ENCODE results near the gene NKX2-4.
"Not testable (repeated sequence)": the region's sequence is repeated elsewhere in the genome, so short reads cannot be mapped to it uniquely, and the experiment has no call there.

NKX2-4 gene

DNA sequence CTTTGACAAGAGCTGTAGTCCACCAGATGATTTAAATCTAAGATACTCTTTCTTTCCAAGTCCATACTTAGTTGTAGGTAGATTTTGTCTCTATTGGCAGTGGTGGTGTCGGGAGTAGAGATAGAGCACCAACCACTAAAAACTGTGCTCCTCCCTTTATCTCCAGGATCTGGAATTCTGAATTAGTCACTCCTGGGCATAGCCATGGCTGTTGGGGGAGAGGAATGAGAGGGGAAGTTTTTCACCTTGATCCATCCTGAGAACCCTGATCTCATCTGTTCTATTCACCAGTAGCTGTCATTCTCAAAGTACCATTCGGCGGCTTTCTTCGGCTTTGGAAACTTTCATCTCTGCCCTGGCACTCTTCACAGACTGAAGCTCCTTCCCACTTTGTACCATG lies 35.6 kb upstream of the NKX2-4 start:
- H3K4me3 ChIP-seq (ENCODE audit: low read depth, low read length) = no peak overlapping the region

DNA sequence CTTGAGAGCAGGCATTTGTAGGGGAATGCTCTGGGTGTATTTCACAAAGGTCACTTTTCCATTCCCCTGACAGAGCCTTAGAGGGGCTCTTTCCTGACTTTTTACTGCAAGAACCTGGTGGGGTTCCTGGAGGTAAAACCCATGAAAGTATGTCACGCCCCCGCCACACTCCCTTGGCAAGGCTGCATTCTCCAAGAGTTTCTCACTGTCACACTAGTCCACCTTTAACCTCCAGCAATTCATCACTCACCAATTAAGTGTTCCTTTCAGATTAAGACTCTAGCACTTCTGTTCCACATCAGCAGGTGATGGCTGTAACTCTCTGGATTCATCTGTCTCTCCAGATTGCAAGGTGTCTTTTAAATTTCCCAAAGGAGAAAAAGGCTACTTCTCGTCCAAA lies 32.7 kb upstream of the NKX2-4 start:
- no peak for DNase-seq (ENCODE audit: low read depth)
- no peak overlapping the region for H3K4me3 ChIP-seq (ENCODE audit: low read depth, low read length)
- in situ Hi-C loops (cut with HindIII; ENCODE audit: low sequenced_read_pairs) = no loop called here
- TF ChIP-seq, protein P1, sequence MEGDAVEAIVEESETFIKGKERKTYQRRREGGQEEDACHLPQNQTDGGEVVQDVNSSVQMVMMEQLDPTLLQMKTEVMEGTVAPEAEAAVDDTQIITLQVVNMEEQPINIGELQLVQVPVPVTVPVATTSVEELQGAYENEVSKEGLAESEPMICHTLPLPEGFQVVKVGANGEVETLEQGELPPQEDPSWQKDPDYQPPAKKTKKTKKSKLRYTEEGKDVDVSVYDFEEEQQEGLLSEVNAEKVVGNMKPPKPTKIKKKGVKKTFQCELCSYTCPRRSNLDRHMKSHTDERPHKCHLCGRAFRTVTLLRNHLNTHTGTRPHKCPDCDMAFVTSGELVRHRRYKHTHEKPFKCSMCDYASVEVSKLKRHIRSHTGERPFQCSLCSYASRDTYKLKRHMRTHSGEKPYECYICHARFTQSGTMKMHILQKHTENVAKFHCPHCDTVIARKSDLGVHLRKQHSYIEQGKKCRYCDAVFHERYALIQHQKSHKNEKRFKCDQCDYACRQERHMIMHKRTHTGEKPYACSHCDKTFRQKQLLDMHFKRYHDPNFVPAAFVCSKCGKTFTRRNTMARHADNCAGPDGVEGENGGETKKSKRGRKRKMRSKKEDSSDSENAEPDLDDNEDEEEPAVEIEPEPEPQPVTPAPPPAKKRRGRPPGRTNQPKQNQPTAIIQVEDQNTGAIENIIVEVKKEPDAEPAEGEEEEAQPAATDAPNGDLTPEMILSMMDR (IDR thresholded peaks at IDR 0.05; ENCODE audit: low read depth, low read length, missing control alignments) = no peak

More for the DNA sequence above, 35.6 kb upstream of the NKX2-4 start:
- TF ChIP-seq, protein P1 (IDR thresholded peaks at IDR 0.05; ENCODE audit: low read depth, low read length, missing control alignments) = no peak
- in situ Hi-C loops (cut with HindIII; ENCODE audit: low sequenced_read_pairs) = no loop called here
- DNase-seq (ENCODE audit: low read depth) = no peak

DNA sequence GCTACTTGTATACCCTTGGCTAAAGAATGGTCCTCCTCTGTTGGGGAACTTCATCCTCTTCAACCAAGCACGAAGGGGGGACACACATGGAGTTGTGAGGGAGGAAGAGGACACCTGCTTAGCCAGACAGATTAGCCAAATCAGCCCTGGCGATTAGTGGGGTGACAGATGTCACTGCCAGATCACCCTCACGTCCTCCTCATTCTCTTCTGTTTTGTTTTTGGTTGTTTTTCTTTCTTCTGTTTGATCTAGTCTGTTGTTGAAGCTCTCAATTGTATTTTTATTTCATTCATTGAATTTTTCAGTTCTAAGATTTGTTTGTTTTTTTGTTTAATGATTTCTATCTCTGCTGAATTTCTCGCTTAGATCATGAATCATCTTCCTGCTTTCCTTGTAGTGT lies 27.5 kb upstream of the NKX2-4 start:
- TF ChIP-seq, protein P1 (IDR thresholded peaks at IDR 0.05; ENCODE audit: low read depth, low read length, missing control alignments) = no peak
- DNase-seq (ENCODE audit: low read depth) = no peak
- no peak overlapping the region for H3K4me3 ChIP-seq (ENCODE audit: low read depth, low read length)
- in situ Hi-C loops (cut with HindIII; ENCODE audit: low sequenced_read_pairs) = no loop called here

DNA sequence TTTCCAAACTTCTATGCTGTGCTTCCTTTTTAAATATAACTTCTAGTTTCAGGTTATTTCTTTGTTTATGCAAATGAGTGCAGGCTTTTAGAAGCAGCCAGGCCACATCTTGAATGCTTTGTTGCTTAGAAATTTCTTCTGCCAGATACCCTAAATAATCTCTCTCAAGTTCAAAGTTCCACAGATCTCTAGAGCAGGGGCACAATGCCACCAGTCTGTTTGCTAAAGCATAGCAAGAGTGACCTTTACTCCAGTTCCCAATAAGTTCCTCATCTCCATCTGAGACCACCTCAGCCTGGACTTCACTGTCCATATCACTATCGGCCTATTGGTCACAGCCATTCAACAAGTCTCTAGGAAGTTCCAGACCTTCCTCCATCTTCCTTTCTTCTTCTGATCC lies 26.4 kb upstream of the NKX2-4 start:
- DNase-seq (ENCODE audit: low read depth); in situ Hi-C loops (cut with HindIII; ENCODE audit: low sequenced_read_pairs); H3K4me3 ChIP-seq (ENCODE audit: low read depth, low read length): not testable (repeated sequence)

DNA sequence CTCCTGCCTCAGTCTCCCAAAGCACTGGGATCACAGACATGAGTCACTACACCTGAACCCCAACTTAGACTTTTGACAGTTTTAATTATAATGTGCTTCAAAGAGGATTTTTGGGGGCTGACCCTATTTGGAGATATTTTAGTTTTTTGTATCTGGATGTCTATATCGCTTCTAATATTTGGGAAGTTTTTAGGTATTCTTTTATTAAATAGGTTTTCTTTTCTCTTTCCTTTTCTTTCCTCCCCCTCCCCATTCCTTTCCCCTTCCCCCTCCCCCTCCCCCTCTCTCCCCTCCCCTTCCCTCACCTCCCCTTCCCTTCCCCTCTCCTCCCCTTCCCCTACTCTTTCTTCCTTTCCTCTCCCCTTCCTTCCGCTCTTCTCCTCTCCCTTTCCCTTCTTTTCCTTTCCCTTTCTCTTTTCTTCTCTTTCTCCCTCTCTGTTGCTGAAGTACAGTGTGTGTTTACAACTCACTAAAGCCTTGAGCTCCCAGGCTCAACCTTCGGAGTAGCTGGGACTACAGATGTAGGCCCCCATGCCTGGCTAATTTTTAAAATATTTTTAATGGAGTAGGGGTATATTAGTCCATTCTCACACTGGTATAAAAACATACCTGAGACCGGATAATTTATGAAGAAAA lies 24.4 kb upstream of the NKX2-4 start:
- TF ChIP-seq, protein P1 (IDR thresholded peaks at IDR 0.05; ENCODE audit: low read depth, low read length, missing control alignments) = no peak
- DNase-seq (ENCODE audit: low read depth) = no peak
- in situ Hi-C loops (cut with HindIII; ENCODE audit: low sequenced_read_pairs) = no loop called here
- no peak overlapping the region for H3K4me3 ChIP-seq (ENCODE audit: low read depth, low read length)

DNA sequence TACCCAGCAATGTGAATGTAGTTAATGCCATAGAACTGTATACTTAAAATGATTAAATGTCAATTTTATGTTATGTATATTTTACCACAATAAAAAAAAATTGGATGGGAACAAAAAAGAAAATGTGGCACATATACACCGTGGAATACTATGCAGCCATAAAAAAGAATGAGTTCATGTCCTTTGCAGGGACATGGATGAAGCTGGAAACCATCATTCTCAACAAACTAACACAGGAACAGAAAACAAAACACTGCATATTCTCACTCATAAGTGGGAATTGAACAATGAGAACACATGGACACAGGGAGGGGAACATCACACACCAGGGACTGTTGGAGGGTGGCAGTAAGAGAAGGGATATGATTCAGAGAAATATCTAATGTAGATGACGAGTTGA lies 21.8 kb upstream of the NKX2-4 start:
- H3K4me3 ChIP-seq (ENCODE audit: low read depth, low read length); in situ Hi-C loops (cut with HindIII; ENCODE audit: low sequenced_read_pairs); DNase-seq (ENCODE audit: low read depth): not testable (repeated sequence)

DNA sequence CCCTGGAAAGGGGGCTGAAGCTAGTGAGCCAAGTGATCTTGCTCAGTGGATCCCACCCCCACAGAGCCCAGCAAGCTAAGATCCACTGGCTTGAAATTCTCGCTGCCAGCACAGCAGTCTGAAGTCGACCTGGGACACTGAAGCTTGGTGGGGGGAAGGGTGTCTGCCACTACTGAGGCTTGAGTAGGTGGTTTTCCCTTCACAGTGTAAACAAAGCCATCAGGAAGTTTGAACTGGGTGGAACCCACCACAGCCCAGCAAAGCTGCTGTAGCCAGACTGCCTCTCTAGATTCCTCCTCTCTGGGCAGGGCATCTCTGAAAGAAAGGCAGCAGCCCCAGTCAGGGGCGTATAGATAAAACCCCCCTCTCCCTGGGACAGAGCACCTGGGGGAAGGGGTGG lies 16.7 kb upstream of the NKX2-4 start:
- in situ Hi-C loops (cut with HindIII; ENCODE audit: low sequenced_read_pairs); H3K4me3 ChIP-seq (ENCODE audit: low read depth, low read length); DNase-seq (ENCODE audit: low read depth): not testable (repeated sequence)

DNA sequence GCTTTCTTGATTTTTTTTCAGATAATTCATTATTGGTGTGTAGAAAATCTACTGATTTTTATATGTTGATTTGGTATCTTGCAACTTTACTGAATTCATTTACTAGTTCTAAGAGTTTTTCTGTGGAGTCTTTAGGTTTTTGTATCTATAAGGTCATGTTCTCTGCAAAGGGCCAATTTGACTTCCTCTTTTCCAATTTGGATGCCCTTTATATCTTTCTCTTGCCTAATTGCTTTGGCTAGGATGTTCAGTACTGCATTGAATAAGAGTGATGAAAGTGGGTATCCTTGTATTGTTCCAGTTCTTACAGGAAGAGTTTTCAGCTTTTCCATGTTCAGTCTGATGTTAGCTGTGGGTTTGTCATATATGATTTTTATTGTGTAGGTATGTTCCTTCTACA lies 14.4 kb upstream of the NKX2-4 start:
- TF ChIP-seq, protein P1 (IDR thresholded peaks at IDR 0.05; ENCODE audit: low read depth, low read length, missing control alignments) = no peak
- no peak for DNase-seq (ENCODE audit: low read depth)
- H3K4me3 ChIP-seq (ENCODE audit: low read depth, low read length) = no peak overlapping the region
- in situ Hi-C loops (cut with HindIII; ENCODE audit: low sequenced_read_pairs) = no loop called here

Measured in astrocyte of the cerebellum (primary cell).